ENCODE data around the gene SLC22A23. TPM values are rescaled to one million over a fixed set of nuclear protein-coding genes. Genes with fewer than 3 reads are reported as not detected.

SLC22A23 gene
- total and polyA plus RNA-seq, 5 donors = 2.3 to 6.4 (median 3.2) TPM

GRCh38 chr6:3398755-3399696, 57.8 kb downstream of the SLC22A23 start:
- H3K9me3 ChIP-seq (ENCODE audit: control insufficient read depth, low read length) = no peaks in the 10 kb centered on the region
- intact Hi-C loops (cut with DNase I) = no loop called here
- no peaks in the 10 kb centered on the region for H3K27me3 ChIP-seq (ENCODE audit: control insufficient read depth, insufficient read depth)
- DNase-seq (no peak), ATAC-seq (no peak)
- H3K4me1 ChIP-seq (ENCODE audit: control insufficient read depth, insufficient read depth, low read length) = no peaks in the 10 kb centered on the region
- 90% methylated on average over 18 of the region's 18 CpGs for WGBS
- no peak overlapping the region for H3K4me3 ChIP-seq (ENCODE audit: low read length)
- H3K27ac ChIP-seq (ENCODE audit: low read length) = no peak overlapping the region

GRCh38 chr6:3398165-3398562, 58.7 kb downstream of the SLC22A23 start:
- WGBS = 42% methylated on average over 3 of the region's 3 CpGs
- no peaks in the 10 kb centered on the region for H3K4me1 ChIP-seq (ENCODE audit: control insufficient read depth, insufficient read depth, low read length)
- H3K9me3 ChIP-seq (ENCODE audit: control insufficient read depth, low read length) = no peaks in the 10 kb centered on the region
- H3K27me3 ChIP-seq (ENCODE audit: control insufficient read depth, insufficient read depth) = no peaks in the 10 kb centered on the region
- H3K27ac ChIP-seq (ENCODE audit: low read length) = no peak overlapping the region
- intact Hi-C loops (cut with DNase I) = no loop called here
- ATAC-seq = no peak
- H3K4me3 ChIP-seq (ENCODE audit: low read length) = no peak overlapping the region
- no peak for DNase-seq

GRCh38 chr6:3397229-3398164, 59.4 kb downstream of the SLC22A23 start:
- Histone ChIP-seq H3K4me3 (ENCODE audit: low read length) (no peak overlapping the region), H3K9me3 (ENCODE audit: control insufficient read depth, low read length) (no peaks in the 10 kb centered on the region), H3K4me1 (ENCODE audit: control insufficient read depth, insufficient read depth, low read length) (no peaks in the 10 kb centered on the region), H3K27me3 (ENCODE audit: control insufficient read depth, insufficient read depth) (no peaks in the 10 kb centered on the region), H3K27ac (ENCODE audit: low read length) (no peak overlapping the region)
- 72% methylated on average over 7 of the region's 7 CpGs for WGBS
- DNase-seq = no peak
- intact Hi-C loops (cut with DNase I) = no loop called here
- no peak for ATAC-seq

- no peak for ATAC-seq
- WGBS = 94% methylated on average over 19 of the region's 19 CpGs
- no peak overlapping the region for H3K4me3 ChIP-seq (ENCODE audit: low read length)
- DNase-seq = no peak
- H3K4me1 ChIP-seq (ENCODE audit: control insufficient read depth, insufficient read depth, low read length) = no peaks in the 10 kb centered on the region
- no peak overlapping the region for H3K27ac ChIP-seq (ENCODE audit: low read length)
- no peaks in the 10 kb centered on the region for H3K9me3 ChIP-seq (ENCODE audit: control insufficient read depth, low read length)
- no peaks in the 10 kb centered on the region for H3K27me3 ChIP-seq (ENCODE audit: control insufficient read depth, insufficient read depth)
- intact Hi-C loops (cut with DNase I) = no loop called here
Observed at GRCh38 chr6:3396503-3397180, 60.2 kb downstream of the SLC22A23 start.

DNA sequence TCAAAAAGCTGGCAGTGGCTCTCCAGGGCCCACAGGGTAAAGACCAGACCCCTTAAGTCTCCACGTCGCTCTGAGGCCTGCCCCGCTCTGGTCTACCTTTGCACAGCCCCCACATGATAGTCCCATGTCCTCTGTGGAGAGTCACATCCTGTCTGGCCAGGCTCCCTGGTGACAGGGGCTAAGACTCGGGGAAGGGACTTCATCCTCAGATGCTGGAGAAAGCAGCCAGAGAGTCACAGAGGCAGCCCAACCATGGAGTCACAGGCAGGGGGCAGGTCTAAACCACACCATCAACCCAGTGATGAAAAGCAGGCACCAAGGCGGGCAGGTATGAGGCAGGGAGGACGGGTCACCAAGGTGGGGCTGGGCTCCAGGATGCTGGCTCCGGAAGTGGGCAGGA, 62.2 kb downstream of the SLC22A23 start:
- no peak overlapping the region for H3K27ac ChIP-seq (ENCODE audit: low read length)
- intact Hi-C loops (cut with DNase I) = no loop called here
- no peak overlapping the region for H3K4me3 ChIP-seq (ENCODE audit: low read length)
- no peak for ATAC-seq
- no peak for DNase-seq
- H3K4me1 ChIP-seq (ENCODE audit: control insufficient read depth, insufficient read depth, low read length) = no peaks in the 10 kb centered on the region
- 88% methylated on average over 7 of the region's 7 CpGs for WGBS
- no peaks in the 10 kb centered on the region for H3K9me3 ChIP-seq (ENCODE audit: control insufficient read depth, low read length)
- H3K27me3 ChIP-seq (ENCODE audit: control insufficient read depth, insufficient read depth) = no peaks in the 10 kb centered on the region

- H3K4me3 ChIP-seq (ENCODE audit: low read length) = no peak overlapping the region
- ATAC-seq (no peak), DNase-seq (no peak)
- intact Hi-C loops (cut with DNase I) = no loop called here
- no peaks in the 10 kb centered on the region for H3K4me1 ChIP-seq (ENCODE audit: control insufficient read depth, insufficient read depth, low read length)
- WGBS = 90% methylated on average over 8 of the region's 8 CpGs
- H3K27me3 ChIP-seq (ENCODE audit: control insufficient read depth, insufficient read depth) = no peaks in the 10 kb centered on the region
- H3K27ac ChIP-seq (ENCODE audit: low read length) = no peak overlapping the region
- H3K9me3 ChIP-seq (ENCODE audit: control insufficient read depth, low read length) = no peaks in the 10 kb centered on the region
Observed at GRCh38 chr6:3393836-3394202, 63.0 kb downstream of the SLC22A23 start.

DNA sequence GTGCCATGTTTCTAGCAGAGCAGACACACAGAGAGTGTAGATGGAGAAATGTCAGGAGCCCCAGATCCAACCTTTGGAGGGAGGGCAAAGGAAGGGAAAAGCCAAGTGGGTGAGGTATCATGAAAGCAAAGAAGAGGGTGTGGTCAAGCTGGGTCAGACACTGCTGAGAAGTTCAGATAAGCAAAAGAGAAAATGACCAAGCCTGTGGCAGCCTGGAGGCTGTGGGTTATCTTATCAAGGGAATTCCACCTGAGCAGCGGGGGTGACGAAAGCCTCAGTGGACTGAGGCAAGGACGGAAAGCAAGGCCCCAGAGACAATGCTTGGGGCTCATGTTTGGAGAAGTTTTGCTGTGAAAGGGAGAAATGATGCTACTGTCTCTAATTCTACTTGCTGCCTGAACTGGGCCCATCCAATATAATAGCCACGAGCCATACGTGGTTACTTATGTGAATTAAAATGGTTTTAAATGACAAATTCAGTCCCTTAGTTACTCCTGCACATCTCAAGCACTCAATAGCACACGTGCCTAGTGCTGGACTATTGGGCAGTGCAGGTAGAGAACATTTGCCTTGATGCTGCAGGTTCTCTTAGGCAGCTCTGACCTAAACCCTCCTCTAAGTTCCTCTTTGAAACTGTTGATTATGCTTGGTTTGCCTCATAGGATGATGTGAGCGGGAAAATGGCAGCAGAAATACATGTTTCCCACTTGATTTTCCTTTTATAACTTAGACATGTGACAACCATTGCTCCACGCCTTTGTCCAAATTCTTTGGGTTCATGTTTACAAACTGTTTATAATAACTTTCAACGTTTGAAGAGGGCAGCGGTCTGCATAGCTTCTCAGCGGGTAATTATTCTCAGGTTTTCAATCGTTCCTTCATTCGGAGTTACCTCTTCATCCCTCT, 63.7 kb downstream of the SLC22A23 start:
- ATAC-seq = no peak
- 90% methylated on average over 13 of the region's 13 CpGs for WGBS

GRCh38 chr6:3391902-3392458, 64.9 kb downstream of the SLC22A23 start:
- Histone ChIP-seq H3K27ac (ENCODE audit: low read length) (no peak overlapping the region), H3K4me1 (ENCODE audit: control insufficient read depth, insufficient read depth, low read length) (no peaks in the 10 kb centered on the region), H3K9me3 (ENCODE audit: control insufficient read depth, low read length) (no peaks in the 10 kb centered on the region), H3K4me3 (ENCODE audit: low read length) (no peak overlapping the region), H3K27me3 (ENCODE audit: control insufficient read depth, insufficient read depth) (no peaks in the 10 kb centered on the region)
- WGBS = 99% methylated on average over 3 of the region's 3 CpGs
- no peak for ATAC-seq
- no peak for DNase-seq
- intact Hi-C loops (cut with DNase I) = no loop called here

More for the DNA sequence above, 63.7 kb downstream of the SLC22A23 start:
- DNase-seq = no peak
- intact Hi-C loops (cut with DNase I) = no loop called here
- H3K27ac ChIP-seq (ENCODE audit: low read length) = no peak overlapping the region
- no peaks in the 10 kb centered on the region for H3K9me3 ChIP-seq (ENCODE audit: control insufficient read depth, low read length)
- H3K4me3 ChIP-seq (ENCODE audit: low read length) = no peak overlapping the region
- H3K27me3 ChIP-seq (ENCODE audit: control insufficient read depth, insufficient read depth) = no peaks in the 10 kb centered on the region
- no peaks in the 10 kb centered on the region for H3K4me1 ChIP-seq (ENCODE audit: control insufficient read depth, insufficient read depth, low read length)

- intact Hi-C loops (cut with DNase I) = no loop called here
- Histone ChIP-seq H3K27me3 (ENCODE audit: control insufficient read depth, insufficient read depth) (no peaks in the 10 kb centered on the region), H3K9me3 (ENCODE audit: control insufficient read depth, low read length) (no peaks in the 10 kb centered on the region), H3K4me3 (ENCODE audit: low read length) (no peak overlapping the region), H3K27ac (ENCODE audit: low read length) (no peak overlapping the region), H3K4me1 (ENCODE audit: control insufficient read depth, insufficient read depth, low read length) (no peaks in the 10 kb centered on the region)
- ATAC-seq = peak; percentile 77 to 90
- WGBS = 54% methylated on average over 5 of the region's 5 CpGs
- peak; percentile 81 to 90 (median 85) for DNase-seq
Observed at GRCh38 chr6:3390698-3391097, 66.2 kb downstream of the SLC22A23 start.

All from right cardiac atrium (tissue), 5 donors.